MM.1S (cell line): Measurements from ENCODE around the gene PTPRA.

Source experiments
- EZH2 ChIP-seq: fragments of 300-600 bp; sonication (generic); optimal IDR thresholded peaks from 2 replicates; pipeline ENCODE3; 2017; ENCODE audit warnings: low read depth, mild to moderate bottlenecking, antibody characterized with exemption, low read length, mixed read lengths
- EZH2phosphoT487 ChIP-seq: fragments of 300-600 bp; sonication (generic); IDR thresholded peaks from 2 replicates; pipeline ENCODE4 v1.6.1; 2018; ENCODE audit warnings: antibody characterized with exemption, low read length
- TF ChIP-seq, protein P1 (sequence below): fragments of 300-600 bp; sonication (generic); IDR thresholded peaks from 2 replicates; pipeline ENCODE4 v1.5.1; 2016; ENCODE audit warnings: antibody characterized with exemption, low read length, mixed read lengths

- TF ChIP-seq, protein P1, sequence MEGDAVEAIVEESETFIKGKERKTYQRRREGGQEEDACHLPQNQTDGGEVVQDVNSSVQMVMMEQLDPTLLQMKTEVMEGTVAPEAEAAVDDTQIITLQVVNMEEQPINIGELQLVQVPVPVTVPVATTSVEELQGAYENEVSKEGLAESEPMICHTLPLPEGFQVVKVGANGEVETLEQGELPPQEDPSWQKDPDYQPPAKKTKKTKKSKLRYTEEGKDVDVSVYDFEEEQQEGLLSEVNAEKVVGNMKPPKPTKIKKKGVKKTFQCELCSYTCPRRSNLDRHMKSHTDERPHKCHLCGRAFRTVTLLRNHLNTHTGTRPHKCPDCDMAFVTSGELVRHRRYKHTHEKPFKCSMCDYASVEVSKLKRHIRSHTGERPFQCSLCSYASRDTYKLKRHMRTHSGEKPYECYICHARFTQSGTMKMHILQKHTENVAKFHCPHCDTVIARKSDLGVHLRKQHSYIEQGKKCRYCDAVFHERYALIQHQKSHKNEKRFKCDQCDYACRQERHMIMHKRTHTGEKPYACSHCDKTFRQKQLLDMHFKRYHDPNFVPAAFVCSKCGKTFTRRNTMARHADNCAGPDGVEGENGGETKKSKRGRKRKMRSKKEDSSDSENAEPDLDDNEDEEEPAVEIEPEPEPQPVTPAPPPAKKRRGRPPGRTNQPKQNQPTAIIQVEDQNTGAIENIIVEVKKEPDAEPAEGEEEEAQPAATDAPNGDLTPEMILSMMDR = no peak
- TF ChIP-seq EZH2 (no peak), EZH2phosphoT487 (no peak)
Observed at GRCh38 chr20:2922957-2923356, 49.7 kb downstream of the PTPRA start.
